ENCODE results near the gene CEL. TPM values are rescaled to one million over a fixed set of nuclear protein-coding genes. Genes with fewer than 3 reads are reported as not detected.

CEL gene
- total RNA-seq, 6 experiments from 2014 or later: 0.19 to 0.35 (median 0.26) TPM; not detected in 2

DNA sequence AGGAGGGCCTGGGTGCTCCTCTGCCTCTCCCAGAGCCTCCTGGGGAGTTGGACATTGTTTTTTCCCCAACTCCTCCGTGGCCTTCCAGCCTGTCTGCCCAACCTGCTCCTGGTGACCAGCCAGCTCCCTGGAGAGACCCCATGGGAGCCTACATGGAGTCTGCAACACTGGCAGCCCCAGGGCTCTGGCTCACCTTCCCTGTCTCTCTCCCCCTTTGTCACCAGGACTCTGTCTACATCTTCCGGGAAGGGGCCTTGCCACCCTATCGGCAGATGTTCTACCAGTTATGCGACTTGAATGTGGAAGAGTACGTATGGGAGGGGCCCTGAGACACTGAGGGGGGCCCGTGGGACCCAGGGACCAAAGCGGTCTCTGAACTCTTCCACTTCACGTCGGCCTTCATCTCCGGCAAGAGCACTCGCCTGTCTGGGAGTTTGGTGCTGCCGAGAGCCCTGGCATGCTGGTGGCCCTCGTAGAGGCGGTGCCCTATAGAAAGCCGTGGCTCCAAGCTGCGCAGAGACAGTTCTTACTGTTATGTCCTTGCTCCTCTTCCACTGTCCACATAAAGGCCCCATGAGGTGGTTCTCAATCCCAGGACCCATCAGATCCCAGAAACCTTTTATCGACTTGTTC, 5.9 kb upstream of the CEL start:
- DNase-seq (no peak), ATAC-seq (no peak)
- TF ChIP-seq POLR2A (IDR thresholded peaks at IDR 0.05): no peak
- no peak for TF ChIP-seq CTCF (IDR thresholded peaks at IDR 0.05)
- H3K4me1 ChIP-seq: no peaks in the 10 kb centered on the region
- 95% methylated on average over 7 of the region's 17 CpGs for WGBS (ENCODE audit: insufficient coverage, low coverage, low lambda C conversion rate, missing lambda C conversion rate)
- intact Hi-C loops (cut with DNase I): no loop called here
- no peaks in the 10 kb centered on the region for H3K27me3 ChIP-seq
- H3K9me3 ChIP-seq: no peaks in the 10 kb centered on the region
- peaks cover 0 to 44% (median 14%) of the 10 kb centered on the region in 4 donors for H3K36me3 ChIP-seq
- no peak overlapping the region for H3K27ac ChIP-seq
- no peak overlapping the region for H3K4me3 ChIP-seq

DNA sequence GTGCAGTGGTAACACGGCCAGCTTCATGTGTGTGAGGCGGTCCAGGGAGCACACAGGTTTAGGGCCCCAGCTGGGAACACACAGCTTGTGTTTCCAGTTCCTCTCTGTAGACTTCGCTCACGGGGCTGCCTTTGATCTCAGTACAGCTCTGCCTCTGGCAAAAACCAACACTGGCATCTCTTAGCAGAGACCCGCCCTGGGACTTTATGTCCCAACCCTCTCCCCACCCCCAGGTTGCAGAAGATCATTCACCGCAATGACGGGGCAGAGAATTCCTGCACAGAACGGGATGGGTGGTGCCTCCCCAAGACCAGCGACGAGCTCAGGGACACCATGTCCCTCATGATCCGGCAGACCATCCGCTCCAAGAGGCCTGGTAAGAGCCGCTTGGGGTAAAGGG, 5.2 kb upstream of the CEL start:
- ATAC-seq: no peak
- intact Hi-C loops (cut with DNase I): no loop called here

GRCh38 chr9:133057006-133057405, 4.8 kb upstream of the CEL start:
- peaks cover 0 to 36% (median 13%) of the 10 kb centered on the region in 4 donors for H3K36me3 ChIP-seq

More for the DNA sequence above, 5.2 kb upstream of the CEL start:
- H3K4me1 ChIP-seq: no peaks in the 10 kb centered on the region
- WGBS (ENCODE audit: insufficient coverage, low coverage, low lambda C conversion rate, missing lambda C conversion rate): 89% methylated on average over 4 of the region's 13 CpGs
- H3K9me3 ChIP-seq: no peaks in the 10 kb centered on the region
- H3K36me3 ChIP-seq: peaks cover 0 to 37% (median 14%) of the 10 kb centered on the region in 4 donors
- H3K27ac ChIP-seq: no peak overlapping the region
- DNase-seq: no peak
- H3K27me3 ChIP-seq: no peaks in the 10 kb centered on the region
- TF ChIP-seq POLR2A (IDR thresholded peaks at IDR 0.05) (no peak), CTCF (IDR thresholded peaks at IDR 0.05) (no peak)
- H3K4me3 ChIP-seq: no peak overlapping the region

DNA sequence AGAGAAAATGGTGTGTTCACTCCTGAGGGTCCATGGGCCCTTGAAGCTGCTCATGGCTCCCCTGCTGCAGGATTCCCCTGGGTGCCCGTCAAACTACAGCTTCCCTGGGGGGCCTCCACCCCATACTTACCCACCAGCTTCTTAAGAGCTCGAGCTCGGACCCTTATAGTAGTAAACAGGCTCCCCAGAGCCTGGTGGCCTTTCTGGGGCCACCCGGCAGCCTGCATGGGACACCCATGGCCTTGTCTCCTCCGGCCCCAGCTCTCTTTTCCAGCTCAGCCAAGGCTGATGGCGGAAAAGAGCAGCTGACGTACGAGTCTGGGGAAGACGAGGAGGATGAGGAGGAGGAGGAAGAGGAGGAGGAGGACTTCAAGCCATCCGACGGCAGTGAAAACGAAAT, 4.2 kb upstream of the CEL start:
- no peak for DNase-seq
- TF ChIP-seq POLR2A (IDR thresholded peaks at IDR 0.05) (no peak), CTCF (IDR thresholded peaks at IDR 0.05) (no peak)
- 80% methylated on average over 2 of the region's 12 CpGs for WGBS (ENCODE audit: insufficient coverage, low coverage, low lambda C conversion rate, missing lambda C conversion rate)
- Histone ChIP-seq H3K27me3 (no peaks in the 10 kb centered on the region), H3K4me3 (no peak overlapping the region), H3K9me3 (no peaks in the 10 kb centered on the region), H3K4me1 (no peaks in the 10 kb centered on the region), H3K36me3 (peaks cover 0 to 35% (median 12%) of the 10 kb centered on the region in 4 donors), H3K27ac (no peak overlapping the region)
- ATAC-seq: no peak
- intact Hi-C loops (cut with DNase I): no loop called here

More at GRCh38 chr9:133057006-133057405, 4.8 kb upstream of the CEL start:
- intact Hi-C loops (cut with DNase I): no loop called here
- no CpG with 5 or more reads among the region's 8 CpGs for WGBS (ENCODE audit: insufficient coverage, low coverage, low lambda C conversion rate, missing lambda C conversion rate)
- Histone ChIP-seq H3K27me3 (no peaks in the 10 kb centered on the region), H3K9me3 (no peaks in the 10 kb centered on the region), H3K27ac (no peak overlapping the region), H3K4me1 (no peaks in the 10 kb centered on the region), H3K4me3 (no peak overlapping the region)
- no peak for ATAC-seq
- TF ChIP-seq CTCF (IDR thresholded peaks at IDR 0.05) (no peak), POLR2A (IDR thresholded peaks at IDR 0.05) (no peak)
- no peak for DNase-seq
